Measurements from ENCODE around the gene PEX1. TPM values are rescaled to one million over a fixed set of nuclear protein-coding genes. Genes with fewer than 3 reads are reported as not detected.
"Not testable (repeated sequence)": the region's sequence is repeated elsewhere in the genome, so short reads cannot be mapped to it uniquely, and the experiment has no call there.

PEX1 gene
- total and polyA plus RNA-seq, 9 of the 15 experiments (the other 6 are each of a cell fraction or from before 2014, with no cell fraction given), result 9.4 to 32.2 (median 19.9) TPM

DNA sequence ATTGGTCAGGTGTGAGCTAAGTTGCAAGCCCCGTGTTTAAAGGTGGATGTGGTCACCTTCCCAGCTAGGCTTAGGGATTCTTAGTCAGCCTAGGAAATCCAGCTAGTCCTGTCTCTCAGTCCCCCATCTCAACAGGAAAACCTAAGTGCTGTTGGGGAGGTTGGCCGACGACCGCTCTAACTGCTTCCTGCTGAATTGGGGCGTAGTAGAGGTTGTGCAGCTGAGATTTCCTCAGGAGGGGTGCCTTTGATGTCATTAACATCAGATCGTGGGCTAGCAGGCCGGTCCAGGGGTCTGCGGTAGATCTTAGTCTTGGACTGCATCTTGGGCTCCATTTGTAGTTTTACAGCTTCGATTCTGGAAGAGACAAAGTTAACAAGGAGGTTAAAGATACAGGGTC is 59.7 kb downstream of the PEX1 start:
- H3K4me3 ChIP-seq; H2AFZ ChIP-seq (ENCODE audit: low read depth, low read length); H3K9me1 ChIP-seq (ENCODE audit: control insufficient read depth, insufficient read depth, low read length); CTCF ChIA-PET (ENCODE audit: low intra/inter-chr PET ratio); H3K36me3 ChIP-seq (ENCODE audit: control insufficient read depth, insufficient read depth, low read length); H3K79me2 ChIP-seq (ENCODE audit: control insufficient read depth, insufficient read depth, low read length); POLR2A ChIA-PET; H3K9ac ChIP-seq (ENCODE audit: insufficient read depth in 1 of 2, low read depth in 2 of 2, low read length in 2 of 2); BruUV-seq (replicated peaks); H3K27ac ChIP-seq (ENCODE audit: extremely low read depth, low read depth, low read length); FAIRE-seq; H3K4me2 ChIP-seq (ENCODE audit: insufficient read depth, low read length); H4K20me1 ChIP-seq (replicated peaks; ENCODE audit: control insufficient read depth, insufficient read depth, low read length); H3K27me3 ChIP-seq (ENCODE audit: control insufficient read depth in 2 of 2, insufficient read depth in 2 of 2, low read length in 2 of 2); H3K4me1 ChIP-seq (replicated peaks in 1 of 2; ENCODE audit: control insufficient read depth in 2 of 2, insufficient read depth in 2 of 2, low read length in 2 of 2); in situ Hi-C loops (cut with MboI); DNase-seq (ENCODE audit: extremely low read depth in 1 of 4, low spot score in 3 of 4); intact Hi-C loops (cut with micrococcal nuclease); H3K9me3 ChIP-seq (replicated peaks; ENCODE audit: control insufficient read depth, insufficient read depth, low read depth, low read length); ATAC-seq: not testable (repeated sequence)
- peak; percentile 92 for TF ChIP-seq CBX5 (IDR thresholded peaks at IDR 0.05; ENCODE audit: borderline replicate concordance, low read depth)
- 0 out of 2 replicates have a peak, but pooled peaks have one; percentile 49 for TF ChIP-seq TRIM28 (IDR thresholded peaks at IDR 0.05)
- TF ChIP-seq CBX3 (IDR thresholded peaks at IDR 0.05; ENCODE audit: borderline replicate concordance in 1 of 2, low read length in 2 of 2), result peak in 1 of 2 experiments; percentile 55; a peak in 1 of 3 replicates
- 68% methylated on average over 8 of the region's 9 CpGs for WGBS (ENCODE audit: insufficient coverage, low coverage, missing lambda C conversion rate)

DNA sequence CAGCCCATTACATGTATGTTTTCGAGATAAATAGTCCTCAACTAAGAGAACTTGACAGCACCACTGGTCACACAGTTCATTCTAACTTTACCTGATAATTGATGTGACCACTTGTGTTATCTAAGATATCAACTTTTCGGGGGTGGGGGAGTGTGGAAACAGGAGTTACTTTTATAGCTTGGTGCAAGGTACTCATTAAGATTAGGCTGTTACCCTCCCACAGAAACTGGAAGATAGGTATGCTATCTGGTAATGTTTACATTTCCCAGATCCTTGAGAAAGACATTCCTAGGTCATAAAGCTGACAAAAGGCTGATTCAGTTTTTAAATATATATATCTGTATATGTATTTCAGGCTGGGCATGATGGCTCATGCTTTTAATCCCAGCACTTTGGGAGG is 61.6 kb downstream of the PEX1 start:
- no peak overlapping the region for H3K4me2 ChIP-seq (ENCODE audit: insufficient read depth, low read length)
- intact Hi-C loops (cut with micrococcal nuclease), result no loop called here
- in situ Hi-C loops (cut with MboI), result no loop called here
- peaks cover 2% of the 10 kb centered on the region; the same call in 1 of the 2 replicates for H3K9me3 ChIP-seq (replicated peaks; ENCODE audit: control insufficient read depth, insufficient read depth, low read depth, low read length)
- H3K79me2 ChIP-seq (ENCODE audit: control insufficient read depth, insufficient read depth, low read length), result no peaks in the 10 kb centered on the region
- no peak overlapping the region for H3K27ac ChIP-seq (ENCODE audit: extremely low read depth, low read depth, low read length)
- FAIRE-seq, result no peak
- no peak overlapping the region for H2AFZ ChIP-seq (ENCODE audit: low read depth, low read length)
- ChIA-PET CTCF (ENCODE audit: low intra/inter-chr PET ratio) (no interaction called here), POLR2A (interaction anchor here (0.6 kb wide), 1 partner anchor 633 kb away, joined by 3 read pairs; no protein-coding TSS in a partner anchor)
- H4K20me1 ChIP-seq (replicated peaks; ENCODE audit: control insufficient read depth, insufficient read depth, low read length), result no peaks in the 10 kb centered on the region
- H3K9ac ChIP-seq (ENCODE audit: insufficient read depth in 1 of 2, low read depth in 2 of 2, low read length in 2 of 2), result no peak overlapping the region
- no peak for DNase-seq (ENCODE audit: extremely low read depth in 1 of 4, low spot score in 3 of 4)
- 0 out of 3 replicates have a peak, but pooled peaks cover 2% of the 10 kb centered on the region for H3K36me3 ChIP-seq (ENCODE audit: control insufficient read depth, insufficient read depth, low read length)
- H3K4me3 ChIP-seq, result no peak overlapping the region
- H3K27me3 ChIP-seq (ENCODE audit: control insufficient read depth in 2 of 2, insufficient read depth in 2 of 2, low read length in 2 of 2), result no peaks in the 10 kb centered on the region
- no peaks in the 10 kb centered on the region for H3K9me1 ChIP-seq (ENCODE audit: control insufficient read depth, insufficient read depth, low read length)
- ATAC-seq, result no peak
- H3K4me1 ChIP-seq (replicated peaks in 1 of 2; ENCODE audit: control insufficient read depth in 2 of 2, insufficient read depth in 2 of 2, low read length in 2 of 2), result no peaks in the 10 kb centered on the region
- WGBS (ENCODE audit: insufficient coverage, low coverage, missing lambda C conversion rate), result 25% methylated on average over 2 of the region's 2 CpGs
- BruUV-seq (replicated peaks), result no TSS peak
- TF ChIP-seq PCBP1 (IDR thresholded peaks at IDR 0.05; ENCODE audit: low read depth, low read length, poor library complexity, severe bottlenecking), result no peak
- no peak for TF ChIP-seq SIX5 (IDR thresholded peaks at IDR 0.05; ENCODE audit: borderline replicate concordance in 1 of 2, insufficient read depth in 1 of 2, low read depth in 1 of 2, low read length in 2 of 2)
- no peak for TF ChIP-seq HDAC2 (IDR thresholded peaks at IDR 0.05)
- no peak for TF ChIP-seq CREBBP (IDR thresholded peaks at IDR 0.05; ENCODE audit: low read depth, low read length)
- no peak for TF ChIP-seq EGR1 (conservative IDR thresholded peaks at IDR 0.05)
- TF ChIP-seq NCOA1 (IDR thresholded peaks at IDR 0.05; ENCODE audit: low read depth), result no peak
- no peak for TF ChIP-seq HDAC8 (tag; IDR thresholded peaks at IDR 0.05)
- no peak for TF ChIP-seq TBL1XR1 (IDR thresholded peaks at IDR 0.05; ENCODE audit: low read length in 2 of 2)
- no peak for TF ChIP-seq SAFB (IDR thresholded peaks at IDR 0.05; ENCODE audit: borderline replicate concordance, low read depth, low read length)
- TF ChIP-seq RAD51 (IDR thresholded peaks at IDR 0.05; ENCODE audit: borderline replicate concordance, low read depth), result no peak
- TF ChIP-seq, protein P1, sequence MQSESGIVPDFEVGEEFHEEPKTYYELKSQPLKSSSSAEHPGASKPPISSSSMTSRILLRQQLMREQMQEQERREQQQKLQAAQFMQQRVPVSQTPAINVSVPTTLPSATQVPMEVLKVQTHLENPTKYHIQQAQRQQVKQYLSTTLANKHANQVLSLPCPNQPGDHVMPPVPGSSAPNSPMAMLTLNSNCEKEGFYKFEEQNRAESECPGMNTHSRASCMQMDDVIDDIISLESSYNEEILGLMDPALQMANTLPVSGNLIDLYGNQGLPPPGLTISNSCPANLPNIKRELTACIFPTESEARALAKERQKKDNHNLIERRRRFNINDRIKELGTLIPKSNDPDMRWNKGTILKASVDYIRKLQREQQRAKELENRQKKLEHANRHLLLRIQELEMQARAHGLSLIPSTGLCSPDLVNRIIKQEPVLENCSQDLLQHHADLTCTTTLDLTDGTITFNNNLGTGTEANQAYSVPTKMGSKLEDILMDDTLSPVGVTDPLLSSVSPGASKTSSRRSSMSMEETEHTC (IDR thresholded peaks at IDR 0.05), result no peak
- TF ChIP-seq LARP7 (IDR thresholded peaks at IDR 0.05), result no peak
- TF ChIP-seq, protein P2, sequence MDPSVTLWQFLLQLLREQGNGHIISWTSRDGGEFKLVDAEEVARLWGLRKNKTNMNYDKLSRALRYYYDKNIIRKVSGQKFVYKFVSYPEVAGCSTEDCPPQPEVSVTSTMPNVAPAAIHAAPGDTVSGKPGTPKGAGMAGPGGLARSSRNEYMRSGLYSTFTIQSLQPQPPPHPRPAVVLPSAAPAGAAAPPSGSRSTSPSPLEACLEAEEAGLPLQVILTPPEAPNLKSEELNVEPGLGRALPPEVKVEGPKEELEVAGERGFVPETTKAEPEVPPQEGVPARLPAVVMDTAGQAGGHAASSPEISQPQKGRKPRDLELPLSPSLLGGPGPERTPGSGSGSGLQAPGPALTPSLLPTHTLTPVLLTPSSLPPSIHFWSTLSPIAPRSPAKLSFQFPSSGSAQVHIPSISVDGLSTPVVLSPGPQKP (CRISPR knock-in tag; IDR thresholded peaks at IDR 0.05), result no peak

Measured in K562 (cell line).